ENCODE results near the gene ENTPD8.

DNA sequence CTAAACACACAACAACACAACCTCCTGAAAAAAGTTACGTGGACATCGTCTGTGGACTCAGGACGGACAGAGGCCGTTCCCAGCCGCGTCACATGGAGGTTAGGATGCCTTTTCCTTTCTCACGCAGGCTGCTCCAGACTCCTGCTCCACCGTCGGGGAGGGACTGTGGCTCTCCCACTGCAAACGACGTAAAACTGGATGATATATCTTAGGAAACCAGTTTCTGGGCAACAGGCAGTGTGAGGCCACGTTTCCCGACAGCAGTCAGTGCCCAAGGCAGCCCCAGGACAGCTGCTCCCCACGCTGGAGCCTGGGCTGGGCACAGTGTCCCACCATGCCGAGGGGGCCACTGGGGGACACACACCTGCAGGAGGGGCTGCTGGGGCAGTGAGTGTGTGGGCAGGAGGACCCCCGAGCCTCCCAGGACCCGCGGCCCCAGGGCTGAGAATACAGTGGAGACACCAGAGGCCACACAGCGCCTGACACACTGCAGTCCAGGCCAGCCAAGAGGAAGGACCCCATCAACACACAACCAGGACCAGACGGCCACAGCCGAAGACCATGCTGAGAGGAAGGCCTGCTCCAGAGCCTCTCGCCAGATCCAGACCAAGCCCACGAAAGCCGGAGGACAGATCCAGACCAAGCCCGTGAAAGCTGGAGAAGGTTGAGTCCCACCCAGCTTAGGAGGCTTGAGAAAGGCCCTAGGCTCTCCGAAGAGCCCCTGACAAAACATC, 44.4 kb downstream of the ENTPD8 start:
- TF ChIP-seq ZC3H10 (CRISPR knock-in tag; IDR thresholded peaks at IDR 0.05): no peak
- TF ChIP-seq, protein P1, sequence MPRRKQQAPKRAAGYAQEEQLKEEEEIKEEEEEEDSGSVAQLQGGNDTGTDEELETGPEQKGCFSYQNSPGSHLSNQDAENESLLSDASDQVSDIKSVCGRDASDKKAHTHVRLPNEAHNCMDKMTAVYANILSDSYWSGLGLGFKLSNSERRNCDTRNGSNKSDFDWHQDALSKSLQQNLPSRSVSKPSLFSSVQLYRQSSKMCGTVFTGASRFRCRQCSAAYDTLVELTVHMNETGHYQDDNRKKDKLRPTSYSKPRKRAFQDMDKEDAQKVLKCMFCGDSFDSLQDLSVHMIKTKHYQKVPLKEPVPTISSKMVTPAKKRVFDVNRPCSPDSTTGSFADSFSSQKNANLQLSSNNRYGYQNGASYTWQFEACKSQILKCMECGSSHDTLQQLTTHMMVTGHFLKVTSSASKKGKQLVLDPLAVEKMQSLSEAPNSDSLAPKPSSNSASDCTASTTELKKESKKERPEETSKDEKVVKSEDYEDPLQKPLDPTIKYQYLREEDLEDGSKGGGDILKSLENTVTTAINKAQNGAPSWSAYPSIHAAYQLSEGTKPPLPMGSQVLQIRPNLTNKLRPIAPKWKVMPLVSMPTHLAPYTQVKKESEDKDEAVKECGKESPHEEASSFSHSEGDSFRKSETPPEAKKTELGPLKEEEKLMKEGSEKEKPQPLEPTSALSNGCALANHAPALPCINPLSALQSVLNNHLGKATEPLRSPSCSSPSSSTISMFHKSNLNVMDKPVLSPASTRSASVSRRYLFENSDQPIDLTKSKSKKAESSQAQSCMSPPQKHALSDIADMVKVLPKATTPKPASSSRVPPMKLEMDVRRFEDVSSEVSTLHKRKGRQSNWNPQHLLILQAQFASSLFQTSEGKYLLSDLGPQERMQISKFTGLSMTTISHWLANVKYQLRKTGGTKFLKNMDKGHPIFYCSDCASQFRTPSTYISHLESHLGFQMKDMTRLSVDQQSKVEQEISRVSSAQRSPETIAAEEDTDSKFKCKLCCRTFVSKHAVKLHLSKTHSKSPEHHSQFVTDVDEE (CRISPR knock-in tag; IDR thresholded peaks at IDR 0.05): no peak
- TF ChIP-seq ZFP30 (CRISPR knock-in tag; IDR thresholded peaks at IDR 0.05): no peak
- TF ChIP-seq, protein P2, sequence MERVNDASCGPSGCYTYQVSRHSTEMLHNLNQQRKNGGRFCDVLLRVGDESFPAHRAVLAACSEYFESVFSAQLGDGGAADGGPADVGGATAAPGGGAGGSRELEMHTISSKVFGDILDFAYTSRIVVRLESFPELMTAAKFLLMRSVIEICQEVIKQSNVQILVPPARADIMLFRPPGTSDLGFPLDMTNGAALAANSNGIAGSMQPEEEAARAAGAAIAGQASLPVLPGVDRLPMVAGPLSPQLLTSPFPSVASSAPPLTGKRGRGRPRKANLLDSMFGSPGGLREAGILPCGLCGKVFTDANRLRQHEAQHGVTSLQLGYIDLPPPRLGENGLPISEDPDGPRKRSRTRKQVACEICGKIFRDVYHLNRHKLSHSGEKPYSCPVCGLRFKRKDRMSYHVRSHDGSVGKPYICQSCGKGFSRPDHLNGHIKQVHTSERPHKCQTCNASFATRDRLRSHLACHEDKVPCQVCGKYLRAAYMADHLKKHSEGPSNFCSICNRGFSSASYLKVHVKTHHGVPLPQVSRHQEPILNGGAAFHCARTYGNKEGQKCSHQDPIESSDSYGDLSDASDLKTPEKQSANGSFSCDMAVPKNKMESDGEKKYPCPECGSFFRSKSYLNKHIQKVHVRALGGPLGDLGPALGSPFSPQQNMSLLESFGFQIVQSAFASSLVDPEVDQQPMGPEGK (CRISPR knock-in tag; IDR thresholded peaks at IDR 0.05; ENCODE audit: borderline replicate concordance): no peak

Data from SK-N-SH treated with all-trans-retinoic acid at 6 μM for 48 hours (cell line).